Duodenal mucosa (tissue), 2 donors: ENCODE measurements around the gene MAN2C1.
"Not testable (repeated sequence)": the region's sequence is repeated elsewhere in the genome, so short reads cannot be mapped to it uniquely, and the experiment has no call there.

Source experiments
- H3K27ac ChIP-seq: one replicate; pipeline ENCODE4 v1.7.0; 2013; ENCODE audit warnings: low read depth, low read length
- H3K27me3 ChIP-seq, 2 donors: one replicate each; pipeline ENCODE4 v1.7.0; 2013; ENCODE audit warnings: low read length in 2 of 2, control low read depth in 1 of 2; ENCODE audit not compliant: insufficient read depth in 2 of 2, control insufficient read depth in 1 of 2
- H3K36me3 ChIP-seq, 2 donors: one replicate each; pipeline ENCODE4 v1.7.0; 2013; ENCODE audit warnings: low read length in 2 of 2, control low read depth in 1 of 2; ENCODE audit not compliant: insufficient read depth in 2 of 2, control insufficient read depth in 1 of 2
- H3K4me1 ChIP-seq, 2 donors: one replicate each; pipeline ENCODE4 v1.7.0; 2013; ENCODE audit warnings: low read length in 2 of 2, control low read depth in 1 of 2; ENCODE audit not compliant: insufficient read depth in 2 of 2, control insufficient read depth in 1 of 2
- H3K4me3 ChIP-seq, 2 donors: one replicate each; pipeline ENCODE4 v1.7.0; 2013; ENCODE audit warnings: low read length in 2 of 2, low read depth in 1 of 2
- H3K9ac ChIP-seq, 2 donors: one replicate each; pipeline ENCODE4 v1.7.0; 2013; ENCODE audit warnings: low read length in 2 of 2, low read depth in 1 of 2
- H3K9me3 ChIP-seq, 2 donors: one replicate each; pipeline ENCODE4 v1.7.0; 2013; ENCODE audit warnings: low read length in 2 of 2, control low read depth in 1 of 2; ENCODE audit not compliant: control insufficient read depth in 1 of 2

Gene MAN2C1

GRCh38 chr15:75355369-75355768 lies 13.0 kb downstream of the MAN2C1 start:
- Histone ChIP-seq H3K9me3 (no peaks in the 10 kb centered on the region), H3K36me3 (peaks cover 28 to 54% of the 10 kb centered on the region in 2 donors)

GRCh38 chr15:75354454-75354853 lies 14.0 kb downstream of the MAN2C1 start:
- H3K36me3 ChIP-seq: peaks cover 24 to 45% of the 10 kb centered on the region in 2 donors
- H3K27me3 ChIP-seq: no peaks in the 10 kb centered on the region
- H3K27ac ChIP-seq: no peak overlapping the region
- H3K4me3 ChIP-seq: no peak overlapping the region
- H3K9ac ChIP-seq: no peak overlapping the region
- no peaks in the 10 kb centered on the region for H3K9me3 ChIP-seq
- peaks cover 7 to 10% of the 10 kb centered on the region in 2 donors for H3K4me1 ChIP-seq

More at GRCh38 chr15:75355369-75355768, 13.0 kb downstream of the MAN2C1 start:
- H3K27me3 ChIP-seq: no peaks in the 10 kb centered on the region
- no peak overlapping the region for H3K27ac ChIP-seq
- no peak overlapping the region for H3K4me3 ChIP-seq
- H3K4me1 ChIP-seq: peaks cover 0 to 2% of the 10 kb centered on the region in 2 donors
- no peak overlapping the region for H3K9ac ChIP-seq

GRCh38 chr15:75353604-75354003 lies 14.8 kb downstream of the MAN2C1 start:
- Histone ChIP-seq H3K4me1 (peaks cover 14 to 17% of the 10 kb centered on the region in 2 donors), H3K9me3 (no peaks in the 10 kb centered on the region), H3K27me3 (no peaks in the 10 kb centered on the region), H3K9ac (no peak overlapping the region), H3K27ac (no peak overlapping the region), H3K4me3 (no peak overlapping the region), H3K36me3 (peaks cover 18 to 38% of the 10 kb centered on the region in 2 donors)

- Histone ChIP-seq H3K9me3 (no peaks in the 10 kb centered on the region), H3K4me3 (no peak overlapping the region), H3K27me3 (no peaks in the 10 kb centered on the region), H3K36me3 (peaks cover 12 to 29% of the 10 kb centered on the region in 2 donors), H3K9ac (no peak overlapping the region), H3K27ac (no peak overlapping the region), H3K4me1 (peaks cover 14 to 21% of the 10 kb centered on the region in 2 donors)
Observed at GRCh38 chr15:75352186-75353080, 16.0 kb downstream of the MAN2C1 start.

GRCh38 chr15:75350601-75351361 lies 17.6 kb downstream of the MAN2C1 start:
- Histone ChIP-seq H3K36me3 (peaks cover 4 to 16% of the 10 kb centered on the region in 2 donors), H3K9me3 (no peaks in the 10 kb centered on the region), H3K27ac (no peak overlapping the region), H3K27me3 (no peaks in the 10 kb centered on the region), H3K4me3 (no peak overlapping the region), H3K9ac (no peak overlapping the region), H3K4me1 (peaks cover 14 to 24% of the 10 kb centered on the region in 2 donors)

- no peak overlapping the region for H3K27ac ChIP-seq
- peaks cover 4 to 10% of the 10 kb centered on the region in 2 donors for H3K36me3 ChIP-seq
- no peak overlapping the region for H3K4me3 ChIP-seq
- H3K9me3 ChIP-seq: no peaks in the 10 kb centered on the region
- H3K4me1 ChIP-seq: peaks cover 14 to 24% of the 10 kb centered on the region in 2 donors
- H3K27me3 ChIP-seq: no peaks in the 10 kb centered on the region
- no peak overlapping the region for H3K9ac ChIP-seq
Observed at GRCh38 chr15:75349851-75350588, 18.4 kb downstream of the MAN2C1 start.

GRCh38 chr15:75349351-75349669 lies 19.1 kb downstream of the MAN2C1 start:
- not testable (repeated sequence) for H3K36me3 ChIP-seq, H3K27ac ChIP-seq, H3K9me3 ChIP-seq, H3K9ac ChIP-seq, H3K4me3 ChIP-seq, H3K27me3 ChIP-seq
- peaks cover 14 to 24% of the 10 kb centered on the region in 2 donors for H3K4me1 ChIP-seq

GRCh38 chr15:75348562-75349350 lies 19.7 kb downstream of the MAN2C1 start:
- peaks cover 14 to 24% of the 10 kb centered on the region in 2 donors for H3K4me1 ChIP-seq
- peak overlapping the region; percentile 74 to 88 for H3K9ac ChIP-seq
- peaks cover 3% of the 10 kb centered on the region in 2 donors for H3K36me3 ChIP-seq
- H3K4me3 ChIP-seq: peak overlapping the region; percentile 89 to 96
- H3K27me3 ChIP-seq: no peaks in the 10 kb centered on the region
- no peaks in the 10 kb centered on the region for H3K9me3 ChIP-seq
- H3K27ac ChIP-seq: no peak overlapping the region

GRCh38 chr15:75348034-75348561 lies 20.3 kb downstream of the MAN2C1 start:
- no peak overlapping the region for H3K27ac ChIP-seq
- no peaks in the 10 kb centered on the region for H3K36me3 ChIP-seq
- H3K9ac ChIP-seq: peak overlapping the region; percentile 74 to 88
- H3K4me1 ChIP-seq: peaks cover 14 to 24% of the 10 kb centered on the region in 2 donors
- H3K9me3 ChIP-seq: no peaks in the 10 kb centered on the region
- no peaks in the 10 kb centered on the region for H3K27me3 ChIP-seq
- peak overlapping the region; percentile 89 to 96 for H3K4me3 ChIP-seq
